ENCODE data around the gene PUM1.

The PUM1 gene

DNA sequence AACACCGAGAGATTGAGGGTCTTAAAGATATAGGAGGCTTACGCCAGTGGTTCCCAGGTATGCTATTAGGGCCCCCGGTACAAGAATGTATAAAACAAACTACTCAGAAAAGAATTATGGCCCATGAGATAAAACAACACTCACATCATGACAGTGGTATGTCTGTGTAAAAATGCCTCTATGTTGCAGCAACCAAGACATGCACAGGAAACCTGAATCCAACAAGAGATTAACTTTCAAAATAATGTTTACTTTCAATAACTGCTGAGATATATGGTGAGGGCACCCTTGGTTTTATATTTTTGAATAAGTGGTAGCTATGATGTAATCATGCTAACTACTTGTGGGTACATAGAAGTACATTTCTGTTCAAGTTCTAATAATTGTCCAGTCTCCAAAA is 74.9 kb downstream of the PUM1 start:
- ChIA-PET CTCF (interaction anchor here (0.6 to 0.7 kb wide), 2 partner anchors 13 to 195 kb away, joined by 3 to 4 read pairs; no protein-coding TSS in a partner anchor), POLR2A (ENCODE audit: low non-redundant PET) (no interaction called here)
- no peak overlapping the region for H3K27ac ChIP-seq
- no peak for DNase-seq (ENCODE audit: low spot score)
- TF ChIP-seq, protein P1, sequence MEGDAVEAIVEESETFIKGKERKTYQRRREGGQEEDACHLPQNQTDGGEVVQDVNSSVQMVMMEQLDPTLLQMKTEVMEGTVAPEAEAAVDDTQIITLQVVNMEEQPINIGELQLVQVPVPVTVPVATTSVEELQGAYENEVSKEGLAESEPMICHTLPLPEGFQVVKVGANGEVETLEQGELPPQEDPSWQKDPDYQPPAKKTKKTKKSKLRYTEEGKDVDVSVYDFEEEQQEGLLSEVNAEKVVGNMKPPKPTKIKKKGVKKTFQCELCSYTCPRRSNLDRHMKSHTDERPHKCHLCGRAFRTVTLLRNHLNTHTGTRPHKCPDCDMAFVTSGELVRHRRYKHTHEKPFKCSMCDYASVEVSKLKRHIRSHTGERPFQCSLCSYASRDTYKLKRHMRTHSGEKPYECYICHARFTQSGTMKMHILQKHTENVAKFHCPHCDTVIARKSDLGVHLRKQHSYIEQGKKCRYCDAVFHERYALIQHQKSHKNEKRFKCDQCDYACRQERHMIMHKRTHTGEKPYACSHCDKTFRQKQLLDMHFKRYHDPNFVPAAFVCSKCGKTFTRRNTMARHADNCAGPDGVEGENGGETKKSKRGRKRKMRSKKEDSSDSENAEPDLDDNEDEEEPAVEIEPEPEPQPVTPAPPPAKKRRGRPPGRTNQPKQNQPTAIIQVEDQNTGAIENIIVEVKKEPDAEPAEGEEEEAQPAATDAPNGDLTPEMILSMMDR (conservative IDR thresholded peaks at IDR 0.05; ENCODE audit: low read depth), result no peak

DNA sequence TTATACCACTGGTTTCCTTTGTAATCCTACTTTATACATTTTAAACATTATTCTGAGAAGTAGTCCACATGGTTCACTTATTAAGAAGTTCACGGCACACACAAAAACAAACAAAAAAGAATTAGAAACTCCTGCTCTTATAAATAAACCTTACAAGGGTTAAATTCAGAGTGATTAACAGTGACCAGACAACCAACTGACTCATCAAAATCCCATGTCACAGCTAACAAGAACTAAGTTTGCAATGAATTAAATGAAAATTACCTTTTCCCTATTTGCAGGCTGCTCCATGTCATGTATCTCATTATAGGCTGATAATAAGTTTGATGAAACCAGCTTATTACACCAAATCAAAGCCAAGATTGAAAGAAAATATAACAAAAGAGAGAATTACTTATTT is 77.5 kb downstream of the PUM1 start:
- POLR2A ChIA-PET (ENCODE audit: low non-redundant PET), result no interaction called here
- H3K27ac ChIP-seq, result no peak overlapping the region
- TF ChIP-seq, protein P1 (conservative IDR thresholded peaks at IDR 0.05; ENCODE audit: low read depth), result no peak
- CTCF ChIA-PET, result no interaction called here
- no peak for DNase-seq (ENCODE audit: low spot score)

- ChIA-PET POLR2A (ENCODE audit: low non-redundant PET) (no interaction called here), CTCF (no interaction called here)
- DNase-seq (ENCODE audit: low spot score), result no peak
- no peak overlapping the region; the same call in 1 of the 2 replicates for H3K27ac ChIP-seq
- TF ChIP-seq, protein P1 (conservative IDR thresholded peaks at IDR 0.05; ENCODE audit: low read depth), result no peak
Observed at GRCh38 chr1:30986755-30987154, 78.8 kb downstream of the PUM1 start.

- ChIA-PET CTCF (interaction anchor here (1.2 kb wide), 1 partner anchor 57 kb away, joined by 3 read pairs; no protein-coding TSS in a partner anchor), POLR2A (ENCODE audit: low non-redundant PET) (no interaction called here)
- H3K27ac ChIP-seq, result no peak overlapping the region
- DNase-seq (ENCODE audit: low spot score), result no peak
- TF ChIP-seq, protein P1 (conservative IDR thresholded peaks at IDR 0.05; ENCODE audit: low read depth), result no peak
Observed at GRCh38 chr1:30984991-30985503, 80.5 kb downstream of the PUM1 start.

- CTCF ChIA-PET, result interaction anchor here (0.6 to 1.2 kb wide), 3 partner anchors 16 to 707 kb away, joined by 3 read pairs; no protein-coding TSS in a partner anchor
- no peak for DNase-seq (ENCODE audit: low spot score)
- H3K27ac ChIP-seq, result no peak overlapping the region
- TF ChIP-seq, protein P1 (conservative IDR thresholded peaks at IDR 0.05; ENCODE audit: low read depth), result no peak
- POLR2A ChIA-PET (ENCODE audit: low non-redundant PET), result no interaction called here
Observed at GRCh38 chr1:30984165-30984889, 81.2 kb downstream of the PUM1 start.

DNA sequence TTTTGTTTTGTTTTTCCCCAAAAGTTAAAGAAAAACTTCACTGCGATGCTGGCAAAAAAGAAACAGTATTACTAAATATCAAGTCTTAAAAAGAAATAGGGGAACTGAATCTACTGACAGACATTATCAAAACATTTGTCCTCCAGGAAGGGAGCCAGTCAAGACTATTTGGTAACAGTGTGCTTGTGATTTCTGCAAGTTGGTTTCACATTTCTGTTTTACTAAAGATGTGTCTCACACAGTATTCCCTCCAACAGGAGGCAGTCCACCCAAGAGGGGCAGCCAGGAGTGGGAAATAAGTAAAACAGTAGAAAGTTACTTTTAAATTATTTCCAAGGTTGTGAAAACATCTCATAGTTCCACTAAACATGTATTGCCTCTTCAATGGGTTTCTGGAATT is 82.6 kb downstream of the PUM1 start:
- POLR2A ChIA-PET (ENCODE audit: low non-redundant PET), result no interaction called here
- DNase-seq (ENCODE audit: low spot score), result no peak
- H3K27ac ChIP-seq, result no peak overlapping the region
- TF ChIP-seq, protein P1 (conservative IDR thresholded peaks at IDR 0.05; ENCODE audit: low read depth), result no peak
- CTCF ChIA-PET, result no interaction called here

Data from RWPE1 (cell line).